ENCODE results near the gene FOXO3.

DNA sequence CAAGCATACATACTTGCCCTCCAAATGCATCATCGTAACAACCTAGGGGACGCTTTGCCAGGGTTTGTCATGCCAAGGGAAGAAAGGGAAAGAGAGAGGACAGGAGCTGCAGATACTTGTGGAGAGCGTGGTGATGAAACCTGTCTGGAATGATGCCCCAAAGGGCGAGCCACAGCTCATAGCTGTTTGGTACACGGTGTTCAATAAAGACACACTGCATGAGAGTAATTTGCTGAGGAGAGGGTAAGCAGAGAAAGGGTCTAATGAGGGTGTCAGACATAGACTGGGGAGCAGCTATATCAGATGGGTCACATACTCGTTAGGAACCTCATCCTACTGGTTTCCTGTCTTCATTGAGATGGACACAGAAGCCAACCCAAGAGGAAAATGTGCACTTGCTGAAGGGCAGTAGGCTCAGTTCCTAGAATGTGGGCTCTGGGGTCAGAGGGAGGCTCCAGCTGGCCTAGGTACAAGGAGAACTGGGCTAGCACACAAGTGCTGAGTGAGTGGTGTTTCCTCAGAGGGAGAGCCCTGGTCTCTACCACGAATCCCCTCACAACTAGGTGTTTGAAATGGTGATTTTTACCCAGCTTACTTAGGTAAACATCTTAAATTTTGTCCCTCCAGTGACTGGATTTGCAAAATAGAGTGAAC is 5.2 kb upstream of the FOXO3 start:
- TF ChIP-seq, protein P1, sequence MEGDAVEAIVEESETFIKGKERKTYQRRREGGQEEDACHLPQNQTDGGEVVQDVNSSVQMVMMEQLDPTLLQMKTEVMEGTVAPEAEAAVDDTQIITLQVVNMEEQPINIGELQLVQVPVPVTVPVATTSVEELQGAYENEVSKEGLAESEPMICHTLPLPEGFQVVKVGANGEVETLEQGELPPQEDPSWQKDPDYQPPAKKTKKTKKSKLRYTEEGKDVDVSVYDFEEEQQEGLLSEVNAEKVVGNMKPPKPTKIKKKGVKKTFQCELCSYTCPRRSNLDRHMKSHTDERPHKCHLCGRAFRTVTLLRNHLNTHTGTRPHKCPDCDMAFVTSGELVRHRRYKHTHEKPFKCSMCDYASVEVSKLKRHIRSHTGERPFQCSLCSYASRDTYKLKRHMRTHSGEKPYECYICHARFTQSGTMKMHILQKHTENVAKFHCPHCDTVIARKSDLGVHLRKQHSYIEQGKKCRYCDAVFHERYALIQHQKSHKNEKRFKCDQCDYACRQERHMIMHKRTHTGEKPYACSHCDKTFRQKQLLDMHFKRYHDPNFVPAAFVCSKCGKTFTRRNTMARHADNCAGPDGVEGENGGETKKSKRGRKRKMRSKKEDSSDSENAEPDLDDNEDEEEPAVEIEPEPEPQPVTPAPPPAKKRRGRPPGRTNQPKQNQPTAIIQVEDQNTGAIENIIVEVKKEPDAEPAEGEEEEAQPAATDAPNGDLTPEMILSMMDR (IDR thresholded peaks at IDR 0.05) = no peak
- TF ChIP-seq POLR2A (IDR thresholded peaks at IDR 0.05) = no peak

All from testis (tissue), 2 donors.